Germinal center (tissue), 1 donor: ENCODE measurements around the gene STRBP.
"Not testable (repeated sequence)": the region's sequence is repeated elsewhere in the genome, so short reads cannot be mapped to it uniquely, and the experiment has no call there.

ENCODE experiments used
- DNase-seq: peaks from one replicate; pipeline ENCODE4 v3.0.0; 2012; ENCODE audit warnings: mixed read lengths, low spot score

The STRBP gene

GRCh38 chr9:123191260-123191659 is 77.1 kb downstream of the STRBP start:
- no peak for DNase-seq

- DNase-seq: peak; percentile 17
Measured at GRCh38 chr9:123187131-123187530, 81.3 kb downstream of the STRBP start.

GRCh38 chr9:123186029-123186428 is 82.4 kb downstream of the STRBP start:
- DNase-seq: not testable (repeated sequence)

- no peak for DNase-seq
Measured at GRCh38 chr9:123176949-123177348, 91.4 kb downstream of the STRBP start.

GRCh38 chr9:123175854-123176629 is 92.3 kb downstream of the STRBP start:
- DNase-seq: no peak

- peak; percentile 55 for DNase-seq
Measured at GRCh38 chr9:123174887-123175518, 93.4 kb downstream of the STRBP start.

GRCh38 chr9:123174079-123174478 is 94.3 kb downstream of the STRBP start:
- DNase-seq: no peak

GRCh38 chr9:123169926-123170325 is 98.5 kb downstream of the STRBP start:
- DNase-seq: no peak

GRCh38 chr9:123168586-123168985 is 99.8 kb downstream of the STRBP start:
- DNase-seq: no peak

GRCh38 chr9:123167474-123167873 is 100.9 kb downstream of the STRBP start:
- no peak for DNase-seq

- no peak for DNase-seq
Measured at GRCh38 chr9:123165813-123166212, 102.6 kb downstream of the STRBP start.

- DNase-seq: no peak
Measured at GRCh38 chr9:123164285-123164684, 104.1 kb downstream of the STRBP start.

- DNase-seq: no peak
Measured at GRCh38 chr9:123162791-123163345, 105.5 kb downstream of the STRBP start.

- no peak for DNase-seq
Measured at GRCh38 chr9:123162360-123162759, 106.0 kb downstream of the STRBP start.

- no peak for DNase-seq
Measured at GRCh38 chr9:123157221-123157620, 111.2 kb downstream of the STRBP start.

- DNase-seq: no peak
Measured at GRCh38 chr9:123150708-123151503, 117.5 kb downstream of the STRBP start.

- DNase-seq: no peak
Measured at GRCh38 chr9:123149067-123149466, 119.3 kb downstream of the STRBP start.

GRCh38 chr9:123138163-123138562 is 130.2 kb downstream of the STRBP start:
- no peak for DNase-seq

- DNase-seq: no peak
Measured at GRCh38 chr9:123135430-123135829, 133.0 kb downstream of the STRBP start.

GRCh38 chr9:123132696-123133095 is 135.7 kb downstream of the STRBP start:
- DNase-seq: no peak

- DNase-seq: no peak
Measured at GRCh38 chr9:123131993-123132392, 136.4 kb downstream of the STRBP start.

GRCh38 chr9:123131258-123131657 is 137.1 kb downstream of the STRBP start:
- no peak for DNase-seq

GRCh38 chr9:123129423-123129822 is 139.0 kb downstream of the STRBP start:
- no peak for DNase-seq
